Mesendoderm (in vitro differentiated cells): ENCODE data around the gene RGS6.

Experiments
- DNase-seq: peaks from one replicate; pipeline ENCODE4 v3.0.0; 2013
- H2AK5ac ChIP-seq: 2 replicates; pipeline ENCODE4 v1.6.1; 2013; ENCODE audit warnings: low read length, inconsistent platforms
- H2BK120ac ChIP-seq: 2 replicates; pipeline ENCODE4 v1.6.1; 2013; ENCODE audit warnings: low read depth, mild to moderate bottlenecking, low read length, moderate library complexity, mixed read lengths
- H2BK15ac ChIP-seq: replicated peaks from 2 replicates; pipeline ENCODE4 v1.6.1; 2013; ENCODE audit warnings: low read depth, mild to moderate bottlenecking, moderate library complexity
- H2BK5ac ChIP-seq: 2 replicates; pipeline ENCODE4 v1.6.1; 2013; ENCODE audit warnings: low read length, inconsistent platforms
- H3K18ac ChIP-seq: 2 replicates; pipeline ENCODE4 v1.6.1; 2013; ENCODE audit warnings: mild to moderate bottlenecking, low read length, mixed read lengths
- H3K23ac ChIP-seq: one replicate; pipeline ENCODE4 v1.6.1; 2013; ENCODE audit warnings: low read length
- H3K27ac ChIP-seq: 2 replicates; pipeline ENCODE4 v1.5.1; 2013; ENCODE audit warnings: low read depth, mild to moderate bottlenecking, inconsistent platforms, low read length, moderate library complexity
- H3K27me3 ChIP-seq: 2 replicates; pipeline ENCODE4 v1.6.1; 2013; ENCODE audit warnings: low read length, control low read depth, mild to moderate bottlenecking, inconsistent platforms; ENCODE audit not compliant: insufficient read depth, poor library complexity
- H3K36me3 ChIP-seq: 2 replicates; pipeline ENCODE4 v1.6.1; 2013; ENCODE audit warnings: low read length, inconsistent platforms; ENCODE audit not compliant: control insufficient read depth, insufficient read depth
- H3K4ac ChIP-seq: one replicate; pipeline ENCODE4 v1.6.1; 2013; ENCODE audit warnings: low read depth, mild to moderate bottlenecking, low read length, moderate library complexity
- H3K4me1 ChIP-seq: 2 replicates; pipeline ENCODE4 v1.6.1; 2013; ENCODE audit warnings: low read depth, low read length, inconsistent platforms; ENCODE audit not compliant: control insufficient read depth
- H3K4me2 ChIP-seq: 2 replicates; pipeline ENCODE4 v1.6.1; 2013; ENCODE audit warnings: low read length
- H3K4me3 ChIP-seq: 2 replicates; pipeline ENCODE4 v1.5.1; 2013; ENCODE audit warnings: mild to moderate bottlenecking, low read length
- H3K56ac ChIP-seq: one replicate; pipeline ENCODE4 v1.6.1; 2013; ENCODE audit warnings: low read length
- H3K79me1 ChIP-seq: 2 replicates; pipeline ENCODE4 v1.6.1; 2013; ENCODE audit warnings: low read length, inconsistent platforms
- H3K79me2 ChIP-seq: 2 replicates; pipeline ENCODE4 v1.6.1; 2013; ENCODE audit warnings: mild to moderate bottlenecking, low read length; ENCODE audit not compliant: control insufficient read depth, insufficient read depth
- H3K9ac ChIP-seq: 2 replicates; pipeline ENCODE4 v1.6.1; 2013; ENCODE audit warnings: low read length, inconsistent platforms
- H4K5ac ChIP-seq: one replicate; pipeline ENCODE4 v1.6.1; 2013; ENCODE audit warnings: low read length
- H4K8ac ChIP-seq: one replicate; pipeline ENCODE4 v1.6.1; 2013; ENCODE audit warnings: low read depth, mild to moderate bottlenecking, control low read depth, low read length, moderate library complexity
- WGBS: extraction: QIAGEN DNeasy Blood & Tissue Kit; methylation state at CpG from one replicate; pipeline ENCODE4 v1.1.7; 2013; ENCODE audit warnings: low lambda C conversion rate, missing lambda C conversion rate; ENCODE audit not compliant: insufficient coverage; ENCODE audit errors: extremely low coverage; 5-methylcytosine and 5-hydroxymethylcytosine counted together

Gene RGS6

GRCh38 chr14:72590577-72590976, 658.3 kb downstream of the RGS6 start:
- H3K4me2 ChIP-seq: no peak overlapping the region
- WGBS: no CpG with 5 or more reads among the region's 7 CpGs
- no peak overlapping the region for H4K5ac ChIP-seq
- no peak overlapping the region for H3K23ac ChIP-seq
- H2BK15ac ChIP-seq: no peak overlapping the region
- no peak overlapping the region for H2AK5ac ChIP-seq
- H3K18ac ChIP-seq: no peak overlapping the region
- no peak for DNase-seq
- no peaks in the 10 kb centered on the region for H3K79me1 ChIP-seq
- no peak overlapping the region for H3K27ac ChIP-seq
- H4K8ac ChIP-seq: no peak overlapping the region
- H3K4me3 ChIP-seq: no peak overlapping the region
- no peak overlapping the region for H2BK5ac ChIP-seq
- no peak overlapping the region for H3K4ac ChIP-seq
- H3K27me3 ChIP-seq: no peaks in the 10 kb centered on the region
- H3K56ac ChIP-seq: no peak overlapping the region
- H3K4me1 ChIP-seq: no peaks in the 10 kb centered on the region
- H3K36me3 ChIP-seq: no peaks in the 10 kb centered on the region
- no peak overlapping the region for H3K9ac ChIP-seq
- H3K79me2 ChIP-seq: no peaks in the 10 kb centered on the region
- H2BK120ac ChIP-seq: no peak overlapping the region

GRCh38 chr14:72591391-72591790, 659.2 kb downstream of the RGS6 start:
- Histone ChIP-seq H3K27ac (no peak overlapping the region), H3K18ac (no peak overlapping the region), H3K4ac (no peak overlapping the region), H2BK5ac (no peak overlapping the region), H3K4me2 (no peak overlapping the region), H3K79me1 (no peaks in the 10 kb centered on the region), H2BK120ac (no peak overlapping the region), H3K9ac (no peak overlapping the region), H4K5ac (no peak overlapping the region), H3K36me3 (no peaks in the 10 kb centered on the region), H2AK5ac (no peak overlapping the region), H3K56ac (no peak overlapping the region), H3K79me2 (no peaks in the 10 kb centered on the region), H3K4me1 (no peaks in the 10 kb centered on the region), H3K4me3 (no peak overlapping the region), H3K23ac (no peak overlapping the region), H2BK15ac (no peak overlapping the region), H3K27me3 (no peaks in the 10 kb centered on the region), H4K8ac (no peak overlapping the region)
- WGBS: no CpG with 5 or more reads among the region's 4 CpGs
- DNase-seq: no peak

- H3K4me1 ChIP-seq: no peaks in the 10 kb centered on the region
- H2BK15ac ChIP-seq: no peak overlapping the region
Observed at GRCh38 chr14:72594099-72594901, 662.1 kb downstream of the RGS6 start.

GRCh38 chr14:72595152-72595862, 663.1 kb downstream of the RGS6 start:
- no peak overlapping the region for H2BK15ac ChIP-seq
- no peak overlapping the region for H2AK5ac ChIP-seq
- no peak overlapping the region for H3K4me2 ChIP-seq
- no peak overlapping the region for H3K4me3 ChIP-seq
- no peaks in the 10 kb centered on the region for H3K27me3 ChIP-seq
- no peaks in the 10 kb centered on the region for H3K79me2 ChIP-seq
- DNase-seq: no peak
- no peak overlapping the region for H3K4ac ChIP-seq
- H3K36me3 ChIP-seq: no peaks in the 10 kb centered on the region
- H4K8ac ChIP-seq: no peak overlapping the region
- H3K56ac ChIP-seq: no peak overlapping the region
- H3K23ac ChIP-seq: no peak overlapping the region
- no peak overlapping the region for H2BK120ac ChIP-seq
- H3K4me1 ChIP-seq: peaks cover 6% of the 10 kb centered on the region
- H3K9ac ChIP-seq: no peak overlapping the region
- H4K5ac ChIP-seq: no peak overlapping the region
- WGBS: no CpG with 5 or more reads among the region's 8 CpGs
- H3K27ac ChIP-seq: no peak overlapping the region
- no peak overlapping the region for H2BK5ac ChIP-seq
- H3K18ac ChIP-seq: no peak overlapping the region
- no peaks in the 10 kb centered on the region for H3K79me1 ChIP-seq

More at GRCh38 chr14:72594099-72594901, 662.1 kb downstream of the RGS6 start:
- Histone ChIP-seq H3K23ac (no peak overlapping the region), H3K79me2 (no peaks in the 10 kb centered on the region), H2BK120ac (no peak overlapping the region), H3K27me3 (no peaks in the 10 kb centered on the region), H2AK5ac (no peak overlapping the region), H3K4ac (no peak overlapping the region), H3K36me3 (no peaks in the 10 kb centered on the region), H4K8ac (no peak overlapping the region), H3K79me1 (no peaks in the 10 kb centered on the region), H3K4me2 (no peak overlapping the region), H2BK5ac (no peak overlapping the region), H4K5ac (no peak overlapping the region), H3K18ac (no peak overlapping the region), H3K56ac (no peak overlapping the region), H3K4me3 (no peak overlapping the region), H3K9ac (no peak overlapping the region), H3K27ac (no peak overlapping the region)
- no peak for DNase-seq
- WGBS: no CpG with 5 or more reads among the region's 14 CpGs

GRCh38 chr14:72597252-72598233, 665.3 kb downstream of the RGS6 start:
- no peak overlapping the region for H2BK120ac ChIP-seq
- no CpG with 5 or more reads among the region's 16 CpGs for WGBS

More at GRCh38 chr14:72597252-72598233, 665.3 kb downstream of the RGS6 start:
- no peaks in the 10 kb centered on the region for H3K27me3 ChIP-seq
- no peak overlapping the region for H3K9ac ChIP-seq
- no peak for DNase-seq
- no peaks in the 10 kb centered on the region for H3K79me2 ChIP-seq
- no peaks in the 10 kb centered on the region for H3K36me3 ChIP-seq
- no peak overlapping the region for H4K5ac ChIP-seq
- H3K23ac ChIP-seq: no peak overlapping the region
- H3K18ac ChIP-seq: no peak overlapping the region
- no peak overlapping the region for H2BK15ac ChIP-seq
- H3K4me2 ChIP-seq: no peak overlapping the region
- H4K8ac ChIP-seq: no peak overlapping the region
- no peak overlapping the region for H2AK5ac ChIP-seq
- no peak overlapping the region for H3K56ac ChIP-seq
- no peak overlapping the region for H3K4me3 ChIP-seq
- H2BK5ac ChIP-seq: no peak overlapping the region
- no peaks in the 10 kb centered on the region for H3K79me1 ChIP-seq
- H3K4me1 ChIP-seq: peaks cover 9% of the 10 kb centered on the region
- no peak overlapping the region for H3K27ac ChIP-seq
- H3K4ac ChIP-seq: no peak overlapping the region
